ENCODE results near the gene MYNN. TPM values are rescaled to one million over a fixed set of nuclear protein-coding genes. Genes with fewer than 3 reads are reported as not detected.

MYNN gene
- total and polyA plus RNA-seq, 9 of the 15 experiments (the other 6 are each of a cell fraction or from before 2014, with no cell fraction given): 10.4 to 35.7 (median 21.3) TPM

GRCh38 chr3:169772897-169773816, at the start of gene MYNN (continued):
- TF ChIP-seq CCAR2 (IDR thresholded peaks at IDR 0.05; ENCODE audit: low read depth, low read length) (no peak), CEBPB (tag; IDR thresholded peaks at IDR 0.05) (peak; percentile 77), MCM3 (IDR thresholded peaks at IDR 0.05) (no peak), HNRNPK (IDR thresholded peaks at IDR 0.05; ENCODE audit: low read depth, low read length, poor library complexity, severe bottlenecking) (no peak), ZBTB8A (IDR thresholded peaks at IDR 0.05; ENCODE audit: partially characterized antibody) (no peak), ZNF785 (CRISPR knock-in tag; IDR thresholded peaks at IDR 0.05) (no peak), POLR2H (tag; IDR thresholded peaks at IDR 0.05; ENCODE audit: low read depth) (peak; percentile 26), HMGXB4 (CRISPR knock-in tag; IDR thresholded peaks at IDR 0.05) (peak; percentile 49; the same call in 1 of the 2 replicates), ETS1 (conservative IDR thresholded peaks at IDR 0.05; ENCODE audit: control insufficient read depth, low read depth, low read length) (peak; percentile 70), FOXK2 (conservative IDR thresholded peaks at IDR 0.05 in 1 of 2, IDR thresholded peaks at IDR 0.05 in 1 of 2; ENCODE audit: low read depth in 2 of 2) (no peak), RAD21 (CRISPR knock-in tag; conservative IDR thresholded peaks at IDR 0.05 in 1 of 2, IDR thresholded peaks at IDR 0.05 in 1 of 2) (peak in 1 of 2 experiments; percentile 29; a peak in 2 of 4 replicates), AFF4 (CRISPR knock-in tag; IDR thresholded peaks at IDR 0.05) (peak; percentile 89), CHD1 (IDR thresholded peaks at IDR 0.05; ENCODE audit: low read length) (no peak), SAFB (IDR thresholded peaks at IDR 0.05; ENCODE audit: borderline replicate concordance, low read depth, low read length) (peak; percentile 68; the same call in 1 of the 2 replicates), ATF4 (CRISPR knock-in tag; IDR thresholded peaks at IDR 0.05) (no peak), HNRNPLL (IDR thresholded peaks at IDR 0.05; ENCODE audit: low read depth, low read length, poor library complexity, severe bottlenecking) (peak; percentile 56), ZNF124 (CRISPR knock-in tag; IDR thresholded peaks at IDR 0.05) (no peak), TGIF2 (CRISPR knock-in tag; IDR thresholded peaks at IDR 0.05) (peak; percentile 54; the same call in 1 of the 2 replicates), EZH2 (IDR thresholded peaks at IDR 0.05; ENCODE audit: borderline replicate concordance, low read depth, low read length) (no peak)

Data from K562 (cell line).